Measurements from ENCODE around the gene TRAPPC13. TPM values are rescaled to one million over a fixed set of nuclear protein-coding genes. Genes with fewer than 3 reads are reported as not detected.
A peak's percentile ranks its signal among the peaks of the same experiment; 100 is the strongest.
"Not testable (repeated sequence)": the region's sequence is repeated elsewhere in the genome, so short reads cannot be mapped to it uniquely, and the experiment has no call there.

TRAPPC13 gene, protein sequence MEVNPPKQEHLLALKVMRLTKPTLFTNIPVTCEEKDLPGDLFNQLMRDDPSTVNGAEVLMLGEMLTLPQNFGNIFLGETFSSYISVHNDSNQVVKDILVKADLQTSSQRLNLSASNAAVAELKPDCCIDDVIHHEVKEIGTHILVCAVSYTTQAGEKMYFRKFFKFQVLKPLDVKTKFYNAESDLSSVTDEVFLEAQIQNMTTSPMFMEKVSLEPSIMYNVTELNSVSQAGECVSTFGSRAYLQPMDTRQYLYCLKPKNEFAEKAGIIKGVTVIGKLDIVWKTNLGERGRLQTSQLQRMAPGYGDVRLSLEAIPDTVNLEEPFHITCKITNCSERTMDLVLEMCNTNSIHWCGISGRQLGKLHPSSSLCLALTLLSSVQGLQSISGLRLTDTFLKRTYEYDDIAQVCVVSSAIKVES
- 10 to 100 TPM; 18.8 to 24.1 TPM for total RNA-seq

DNA sequence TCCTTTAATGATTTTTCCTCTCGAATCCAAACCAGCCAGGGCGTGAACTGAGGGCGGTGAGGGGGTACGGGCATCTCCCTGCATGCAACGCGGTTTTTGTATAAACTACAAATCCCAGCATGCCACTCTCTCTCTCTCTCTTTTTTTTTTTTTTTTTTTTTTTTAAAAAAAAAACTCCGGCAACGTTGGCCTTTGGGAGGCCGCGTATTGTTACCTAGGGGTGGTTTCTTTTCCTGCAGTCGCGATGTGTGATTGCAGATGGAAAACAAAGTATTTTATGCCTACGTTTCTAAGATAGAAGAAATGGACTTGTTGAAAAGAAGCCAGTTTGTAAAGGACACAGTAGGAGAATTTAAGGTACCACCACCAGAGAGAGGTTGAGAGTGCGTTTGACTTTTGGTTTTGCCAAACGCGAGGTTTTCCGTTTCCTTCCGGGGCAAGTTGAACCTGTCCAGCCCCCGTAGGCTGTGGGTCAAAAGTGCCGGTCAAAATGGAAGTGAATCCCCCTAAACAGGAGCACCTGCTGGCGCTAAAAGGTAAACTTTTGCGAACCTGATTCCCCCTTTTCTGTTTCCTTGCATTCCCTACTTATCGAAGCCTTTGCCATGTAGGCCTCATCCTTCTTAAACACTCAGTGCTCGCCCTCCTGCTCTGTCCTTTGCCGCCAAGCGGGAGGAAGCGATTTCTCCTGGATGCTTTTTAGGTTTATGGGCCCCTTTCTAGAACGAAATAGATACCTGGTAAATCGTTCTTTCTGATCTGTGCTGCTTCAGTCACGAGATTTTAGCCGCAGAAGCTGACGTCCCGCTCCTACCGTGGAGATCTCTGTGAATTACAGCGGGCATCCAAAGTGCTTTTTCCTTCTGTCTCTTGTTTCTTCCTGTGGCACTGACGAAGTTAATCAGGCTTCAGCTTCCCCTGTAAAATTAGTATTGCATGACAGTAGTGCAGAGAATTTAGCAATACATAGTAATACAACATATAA is at the start of gene TRAPPC13, which contains the start of gene SHLD3:
TRAPPC13 (plus strand) TSS at position 457 of the 985 bp plus-strand sequence; CDS start at position 491, 34 bp downstream.
SHLD3 (plus strand) TSS at position 457 of the 985 bp plus-strand sequence. CDS start 4,561 bp downstream, outside the sequence.
- POLR2A ChIA-PET, result interaction anchor here (0.6 to 3.0 kb wide), 5 partner anchors 17 to 1546 kb away, joined by 4 to 36 read pairs (median 5); partner anchors contain the start of genes CENPK, NLN, PPWD1 and SGTB
- Mint-ChIP-seq H3K9me3 (no peaks in the 10 kb centered on the region), H3K27ac (peak within 1 kb of the TSS; percentile 98), H3K4me1 (peaks cover 26% of the 10 kb centered on the region), H3K4me3 (peak within 1 kb of the TSS; percentile 97), H3K27me3 (no peaks in the 10 kb centered on the region), H3K36me3 (peaks cover 9% of the 10 kb centered on the region)
- ATAC-seq (ENCODE audit: low read depth), result peak; percentile 72
- peak; percentile 74 for DNase-seq

DNA sequence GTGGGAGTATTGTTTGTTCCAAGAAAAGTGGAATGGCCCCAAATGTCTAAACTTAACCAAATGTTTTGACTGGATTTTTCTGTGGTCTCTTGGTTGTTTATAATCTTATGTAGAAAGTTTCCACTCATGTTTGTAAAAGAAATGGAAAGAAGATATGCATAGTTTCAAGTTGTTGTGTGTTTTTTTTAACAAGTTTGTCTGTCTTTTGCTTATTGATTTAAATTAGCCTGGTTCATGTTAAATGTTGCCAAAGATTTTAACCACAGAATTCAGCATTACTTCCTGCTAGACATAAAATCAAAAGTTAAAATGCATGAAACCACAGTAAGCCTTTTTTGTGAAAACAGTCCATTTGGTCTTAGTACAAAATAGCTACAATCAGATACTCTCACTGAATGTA is 47.7 kb upstream of the TRAPPC13 start:
- no peak for ATAC-seq (ENCODE audit: low read depth)
- no peak for DNase-seq
- peaks cover 10% of the 10 kb centered on the region for H3K4me1 Mint-ChIP-seq
- no peaks in the 10 kb centered on the region for H3K27me3 Mint-ChIP-seq
- no peak overlapping the region for H3K4me3 Mint-ChIP-seq
- H3K9me3 Mint-ChIP-seq, result no peaks in the 10 kb centered on the region
- no peak overlapping the region for H3K27ac Mint-ChIP-seq
- POLR2A ChIA-PET, result no interaction called here
- peaks cover 30% of the 10 kb centered on the region for H3K36me3 Mint-ChIP-seq

DNA sequence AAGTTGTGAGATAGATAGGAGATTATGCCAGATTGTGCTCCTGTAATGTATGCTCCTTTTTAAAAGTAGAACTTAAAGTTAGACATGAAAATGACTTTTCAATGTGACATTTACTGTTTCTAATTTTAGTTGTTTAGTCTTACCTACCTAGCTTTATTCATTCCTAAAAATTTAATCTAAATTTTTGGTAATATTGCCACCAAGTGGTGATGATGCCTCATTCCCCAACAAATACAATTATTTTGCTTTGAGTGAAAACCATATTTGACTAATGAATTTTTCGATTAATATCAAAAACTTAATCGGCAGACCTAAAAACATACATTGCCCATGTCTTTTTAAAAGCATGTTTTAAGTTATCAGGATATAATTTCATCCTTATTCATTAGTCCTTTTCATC is 36.1 kb upstream of the TRAPPC13 start:
- Mint-ChIP-seq H3K4me3 (no peak overlapping the region), H3K4me1 (peaks cover 2% of the 10 kb centered on the region), H3K36me3 (peaks cover 20% of the 10 kb centered on the region), H3K27me3 (no peaks in the 10 kb centered on the region), H3K9me3 (no peaks in the 10 kb centered on the region), H3K27ac (no peak overlapping the region)
- ATAC-seq (ENCODE audit: low read depth), result no peak
- POLR2A ChIA-PET, result interaction anchor here (0.7 kb wide), 1 partner anchor 485 kb away, joined by 3 read pairs; no protein-coding TSS in a partner anchor
- no peak for DNase-seq

DNA sequence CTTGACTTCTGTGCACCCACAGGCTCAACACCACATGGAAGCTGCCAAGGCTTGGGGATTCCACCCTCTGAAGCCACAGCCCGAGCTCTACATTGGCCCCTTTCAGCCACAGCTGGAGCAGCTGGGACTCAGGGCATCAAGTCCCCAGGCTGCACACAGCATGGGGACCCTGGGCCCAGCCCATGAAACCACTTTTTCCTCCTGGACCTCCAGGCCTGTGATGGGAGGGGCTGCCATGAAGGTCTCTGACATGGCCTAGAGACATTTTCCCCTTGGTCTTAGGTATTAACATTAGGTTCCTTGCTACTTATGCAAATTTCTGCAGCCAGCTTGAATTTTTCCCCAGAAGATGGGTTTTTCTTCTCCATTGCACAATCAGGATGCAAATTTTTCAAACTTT is 23.1 kb upstream of the TRAPPC13 start:
- Mint-ChIP-seq H3K36me3 (peaks cover 69% of the 10 kb centered on the region), H3K9me3 (peaks cover 11% of the 10 kb centered on the region)
- H3K4me3 Mint-ChIP-seq; DNase-seq; ATAC-seq (ENCODE audit: low read depth); H3K27me3 Mint-ChIP-seq; H3K27ac Mint-ChIP-seq; H3K4me1 Mint-ChIP-seq; POLR2A ChIA-PET: not testable (repeated sequence)

DNA sequence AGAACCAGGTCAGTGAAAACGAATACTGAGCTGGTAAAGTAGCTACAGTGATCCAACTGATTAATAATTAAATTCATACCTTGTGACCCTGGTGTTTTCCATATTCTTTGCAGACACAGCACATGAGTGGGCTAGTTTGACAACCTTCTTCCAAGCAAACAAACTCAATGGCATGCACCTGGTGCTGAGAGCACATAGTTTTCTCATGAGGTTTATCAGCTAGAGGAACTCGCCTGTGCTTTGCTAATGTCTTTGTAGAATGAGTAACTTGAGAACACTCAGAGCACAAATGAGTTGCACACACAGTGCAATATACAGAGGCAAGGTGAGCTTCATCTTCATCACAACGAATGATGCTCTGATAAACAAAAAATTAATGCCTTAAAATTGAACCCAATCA is 13.3 kb upstream of the TRAPPC13 start:
- no peak overlapping the region for H3K27ac Mint-ChIP-seq
- POLR2A ChIA-PET, result no interaction called here
- H3K27me3 Mint-ChIP-seq, result peaks cover under 1% of the 10 kb centered on the region
- no peak overlapping the region for H3K4me3 Mint-ChIP-seq
- peaks cover 37% of the 10 kb centered on the region for H3K36me3 Mint-ChIP-seq
- no peaks in the 10 kb centered on the region for H3K4me1 Mint-ChIP-seq
- H3K9me3 Mint-ChIP-seq, result no peaks in the 10 kb centered on the region
- ATAC-seq (ENCODE audit: low read depth) (no peak), DNase-seq (no peak)

DNA sequence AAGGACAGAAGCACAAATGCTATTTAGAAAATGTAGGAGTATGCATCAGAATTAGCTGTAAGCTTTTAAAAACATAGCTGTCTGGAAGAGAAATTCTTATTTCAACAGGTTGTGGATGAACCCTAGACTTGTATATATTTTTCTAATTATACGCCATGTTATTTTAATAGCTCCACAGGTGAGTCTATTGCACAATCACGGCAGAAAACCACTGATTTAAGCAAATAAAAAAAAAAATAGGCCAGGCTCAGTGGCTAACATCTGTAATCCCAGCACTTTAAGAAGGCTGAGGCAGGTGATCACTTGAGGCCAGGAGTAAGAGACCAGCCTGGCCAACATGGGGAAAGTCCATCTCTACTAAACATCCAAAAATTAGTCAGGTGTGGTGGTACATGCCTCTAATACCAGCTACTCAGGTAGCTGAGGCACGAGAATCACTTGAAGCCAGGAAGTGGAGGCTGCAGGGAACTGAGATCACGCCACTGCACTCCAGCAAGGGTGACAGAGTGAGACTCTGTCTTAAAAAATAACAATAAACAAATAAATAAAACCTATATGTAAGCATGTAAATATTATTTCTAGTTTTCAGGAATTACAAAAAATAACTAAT is 12.4 kb upstream of the TRAPPC13 start:
- Mint-ChIP-seq H3K4me1 (no peaks in the 10 kb centered on the region), H3K36me3 (peaks cover 31% of the 10 kb centered on the region), H3K4me3 (no peak overlapping the region), H3K27ac (no peak overlapping the region), H3K27me3 (no peaks in the 10 kb centered on the region), H3K9me3 (no peaks in the 10 kb centered on the region)
- DNase-seq (no peak), ATAC-seq (ENCODE audit: low read depth) (no peak)
- POLR2A ChIA-PET, result no interaction called here

DNA sequence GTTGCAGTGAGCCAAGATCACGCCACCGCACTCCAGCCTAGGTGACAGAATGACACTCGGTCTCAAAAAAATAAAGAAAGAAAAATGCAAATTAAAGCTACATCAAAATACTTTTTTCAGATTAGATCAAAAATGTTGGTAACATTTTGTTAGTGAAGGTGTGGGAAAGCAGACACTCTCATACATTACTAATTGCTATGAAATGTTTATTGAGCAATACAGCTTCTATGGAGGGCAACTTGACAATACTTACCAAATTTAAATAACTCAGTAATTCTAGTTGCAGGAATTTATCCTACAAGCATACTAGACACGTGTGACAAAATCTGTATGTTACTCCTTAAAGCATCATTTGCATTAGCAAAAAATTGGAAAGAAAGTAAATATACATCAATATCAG is 4.8 kb upstream of the TRAPPC13 start:
- H3K4me1 Mint-ChIP-seq, result peaks cover 20% of the 10 kb centered on the region
- no peak for ATAC-seq (ENCODE audit: low read depth)
- peaks cover 12% of the 10 kb centered on the region for H3K36me3 Mint-ChIP-seq
- no peaks in the 10 kb centered on the region for H3K9me3 Mint-ChIP-seq
- no peaks in the 10 kb centered on the region for H3K27me3 Mint-ChIP-seq
- no peak overlapping the region for H3K27ac Mint-ChIP-seq
- no peak overlapping the region for H3K4me3 Mint-ChIP-seq
- POLR2A ChIA-PET, result no interaction called here
- DNase-seq, result no peak

DNA sequence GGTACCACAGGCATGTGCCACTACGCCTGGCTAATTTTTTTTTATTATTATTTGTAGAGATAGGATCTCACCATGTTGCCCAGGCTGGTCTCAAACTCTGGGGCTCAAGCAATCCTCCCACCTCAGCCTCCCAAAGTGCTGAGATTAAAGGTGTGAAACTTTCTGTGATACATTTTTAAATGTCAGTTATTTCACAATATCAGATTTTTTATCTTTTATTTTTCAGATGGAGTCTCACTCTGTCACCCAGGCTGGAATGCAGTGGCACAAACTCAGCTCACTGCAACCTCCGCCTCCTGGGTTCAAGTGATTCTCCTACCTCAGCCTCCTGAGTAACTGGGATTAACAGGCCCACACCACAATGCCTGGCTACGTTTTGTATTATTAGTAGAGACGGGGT is 2.9 kb upstream of the TRAPPC13 start:
- H3K36me3 Mint-ChIP-seq; H3K4me3 Mint-ChIP-seq; POLR2A ChIA-PET; H3K27me3 Mint-ChIP-seq; H3K9me3 Mint-ChIP-seq; ATAC-seq (ENCODE audit: low read depth); DNase-seq; H3K27ac Mint-ChIP-seq: not testable (repeated sequence)
- H3K4me1 Mint-ChIP-seq, result peaks cover 28% of the 10 kb centered on the region

DNA sequence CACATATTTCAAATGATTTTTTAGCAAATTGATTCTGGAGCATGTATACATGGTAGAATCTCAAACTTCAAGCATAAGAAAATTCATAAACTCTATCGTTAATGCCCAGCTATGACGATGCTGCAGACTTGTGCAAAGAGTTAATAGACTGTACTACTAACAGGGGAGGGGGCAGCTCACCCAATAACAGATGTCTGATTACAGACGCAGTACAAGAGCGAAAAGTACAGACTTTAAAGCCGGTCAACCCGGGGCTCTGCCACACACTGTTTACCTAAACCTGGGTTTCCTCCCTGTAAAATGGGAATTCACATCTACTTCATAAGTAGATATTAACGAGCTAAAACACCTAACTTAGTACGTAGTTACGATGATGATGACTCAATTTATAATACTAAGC is 1.3 kb upstream of the TRAPPC13 start:
- H3K4me3 Mint-ChIP-seq, result peak overlapping the region; percentile 97

DNA sequence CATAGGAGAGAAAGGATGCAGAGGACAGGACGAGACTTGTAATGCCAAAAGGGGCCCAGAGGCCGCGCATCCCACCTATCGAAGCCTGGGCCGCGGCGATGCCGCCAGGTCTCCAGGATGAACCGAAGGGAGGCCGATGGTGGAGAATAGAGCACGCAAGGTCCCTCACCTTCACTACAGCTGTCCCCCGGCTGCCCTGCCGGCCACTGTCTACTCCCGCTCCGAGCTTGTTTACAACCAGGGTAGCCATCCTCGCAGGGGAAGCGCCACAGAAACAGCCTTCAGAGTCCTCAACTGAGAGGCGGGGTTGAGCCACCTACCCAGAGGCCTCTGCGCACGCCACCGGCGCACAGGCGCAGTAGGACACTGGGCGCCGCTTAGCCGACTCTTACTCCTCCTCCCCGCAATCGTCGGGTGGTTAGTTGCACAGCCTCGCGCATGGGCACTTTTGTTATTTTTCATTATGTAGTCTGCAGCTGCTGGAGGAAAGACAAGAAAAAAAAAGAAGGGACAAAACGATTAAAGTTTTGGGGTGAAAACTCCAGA is 729 bp upstream of the TRAPPC13 start, which contains the start of gene TRIM23:
TRIM23 (minus strand) TSS at position 309 of the 546 bp plus-strand sequence; CDS start at position 250, 59 bp downstream.
- peak; percentile 88 for DNase-seq
- peak within 1 kb of the TSS; percentile 97 for H3K4me3 Mint-ChIP-seq
- H3K27me3 Mint-ChIP-seq, result no peaks in the 10 kb centered on the region
- no peaks in the 10 kb centered on the region for H3K9me3 Mint-ChIP-seq
- H3K27ac Mint-ChIP-seq, result peak within 1 kb of the TSS; percentile 98
- H3K36me3 Mint-ChIP-seq, result peaks cover 6% of the 10 kb centered on the region
- H3K4me1 Mint-ChIP-seq, result peaks cover 27% of the 10 kb centered on the region
- peak; percentile 98 for ATAC-seq (ENCODE audit: low read depth)
- POLR2A ChIA-PET, result interaction anchor here (0.6 to 3.0 kb wide), 5 partner anchors 16 to 1546 kb away, joined by 4 to 36 read pairs (median 5); partner anchors contain the start of genes CENPK, NLN, PPWD1 and SGTB

More for the DNA sequence above, 1.3 kb upstream of the TRAPPC13 start:
- Mint-ChIP-seq H3K27ac (peak overlapping the region; percentile 98), H3K27me3 (no peaks in the 10 kb centered on the region), H3K36me3 (peaks cover 4% of the 10 kb centered on the region), H3K9me3 (no peaks in the 10 kb centered on the region), H3K4me1 (peaks cover 29% of the 10 kb centered on the region)
- POLR2A ChIA-PET, result interaction anchor here (1.2 to 3.0 kb wide), 3 partner anchors 16 to 98 kb away, joined by 4 to 36 read pairs (median 14); partner anchors contain the start of genes CENPK, NLN, PPWD1 and SGTB
- ATAC-seq (ENCODE audit: low read depth) (no peak), DNase-seq (no peak)

DNA sequence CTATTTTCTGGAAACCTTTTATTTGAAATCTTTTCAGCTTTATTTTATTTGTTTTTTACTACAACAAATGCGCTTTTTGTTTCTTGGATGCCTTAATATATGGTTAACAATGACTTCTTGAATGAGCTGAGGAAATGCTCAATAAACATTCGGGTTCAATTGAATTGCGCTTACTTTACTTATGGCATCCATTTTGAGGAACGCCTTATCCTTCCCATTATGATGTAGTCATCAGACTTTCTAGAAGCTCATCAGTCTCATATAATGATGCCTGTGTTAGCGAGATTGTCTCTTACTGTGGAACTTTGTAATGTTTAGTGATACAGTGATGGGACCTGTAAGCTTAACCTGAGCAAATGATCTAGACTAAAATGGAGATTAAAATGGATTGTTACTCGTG is 916 bp downstream of the TRAPPC13 start:
- Mint-ChIP-seq H3K9me3 (no peaks in the 10 kb centered on the region), H3K4me1 (peaks cover 26% of the 10 kb centered on the region), H3K4me3 (peak overlapping the region; percentile 97), H3K36me3 (peaks cover 10% of the 10 kb centered on the region), H3K27me3 (no peaks in the 10 kb centered on the region), H3K27ac (peak overlapping the region; percentile 98)
- DNase-seq, result no peak
- POLR2A ChIA-PET, result interaction anchor here (2.5 to 3.0 kb wide), 2 partner anchors 63 to 96 kb away, joined by 14 to 36 read pairs; partner anchors contain the start of genes CENPK, NLN, PPWD1 and SGTB
- ATAC-seq (ENCODE audit: low read depth), result no peak

DNA sequence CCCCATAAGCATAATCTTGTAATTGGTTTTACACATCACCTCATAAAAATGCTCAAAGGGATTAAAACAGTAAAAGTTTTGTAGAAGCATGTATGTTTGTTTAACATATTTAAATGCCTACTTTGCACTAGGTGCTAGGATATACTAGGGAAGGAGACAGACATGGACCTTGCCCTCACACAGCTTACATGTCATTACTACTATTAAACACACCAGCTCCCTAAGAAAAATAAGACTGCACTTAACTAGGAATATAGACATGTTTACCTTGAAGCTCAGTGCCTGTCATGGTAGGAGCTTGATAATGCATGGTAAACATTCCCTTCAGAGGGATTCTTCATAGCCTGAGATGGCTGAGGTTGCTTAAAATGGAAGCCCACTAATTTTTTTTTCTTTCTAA is 6.2 kb downstream of the TRAPPC13 start:
- POLR2A ChIA-PET, result no interaction called here
- no peak for ATAC-seq (ENCODE audit: low read depth)

More for the DNA sequence above, 6.2 kb downstream of the TRAPPC13 start:
- H3K36me3 Mint-ChIP-seq, result peaks cover 10% of the 10 kb centered on the region
- no peak overlapping the region for H3K27ac Mint-ChIP-seq
- H3K27me3 Mint-ChIP-seq, result no peaks in the 10 kb centered on the region
- H3K4me1 Mint-ChIP-seq, result peaks cover 14% of the 10 kb centered on the region
- no peak overlapping the region for H3K4me3 Mint-ChIP-seq
- no peak for DNase-seq
- no peaks in the 10 kb centered on the region for H3K9me3 Mint-ChIP-seq
